IMR-90 (cell line): ENCODE data around the gene PALLD. TPM values are rescaled to one million over a fixed set of nuclear protein-coding genes. Genes with fewer than 3 reads are reported as not detected.

Experiments
- ATAC-seq: fragments of 200-7000 bp; cut with Tn5 transposase; 2 replicates; pipeline ENCODE4 v1.9.1; 2020; ENCODE audit warnings: low read depth, mild to moderate bottlenecking, moderate library complexity
- BruUV-seq: library from RNA; stranded (reverse); fragments of 400-500 nt; replicated peaks from 2 replicates; lab custom pipeline; 2021; lab: Mats Ljungman, UMichigan
- CTCF ChIA-PET: fragments of 300-600 bp; formaldehyde crosslinking; extraction: SDS; loops from one replicate; lab custom pipeline; 2021; ENCODE audit warnings: antibody characterized with exemption; lab: Yijun Ruan, JAX
- POLR2A ChIA-PET: fragments of 300-600 bp; sonication (Branson Sonifier 250); formaldehyde crosslinking; loops from one replicate; lab custom pipeline; 2022; ENCODE audit warnings: antibody characterized with exemption; ENCODE audit not compliant: unreplicated experiment; lab: Charles Lee
- DNase-seq: peaks from one replicate; pipeline ENCODE4 v3.0.0; 2013
- H2AFZ ChIP-seq: replicated peaks from 2 replicates; pipeline ENCODE3; 2013; ENCODE audit warnings: low read length, mild to moderate bottlenecking; ENCODE audit not compliant: poor library complexity
- H2AK5ac ChIP-seq: 2 replicates; pipeline ENCODE4 v1.6.1; 2013; ENCODE audit warnings: low read depth, low read length, inconsistent platforms
- H2AK9ac ChIP-seq: replicated peaks from 2 replicates; pipeline ENCODE3; 2013; ENCODE audit warnings: mild to moderate bottlenecking, low read depth, low read length, moderate library complexity; ENCODE audit not compliant: poor library complexity
- H2BK120ac ChIP-seq: 2 replicates; pipeline ENCODE4 v1.6.1; 2013; ENCODE audit warnings: low read depth, low read length, inconsistent platforms
- H2BK15ac ChIP-seq: 3 replicates; pipeline ENCODE4 v1.6.1; 2013; ENCODE audit warnings: low read depth, low read length, inconsistent platforms
- H2BK20ac ChIP-seq: 2 replicates; pipeline ENCODE4 v1.6.1; 2013; ENCODE audit warnings: low read depth, mild to moderate bottlenecking, inconsistent platforms, low read length, moderate library complexity
- H2BK5ac ChIP-seq: 2 replicates; pipeline ENCODE4 v1.6.1; 2013; ENCODE audit warnings: mild to moderate bottlenecking, low read depth, low read length, inconsistent platforms; ENCODE audit not compliant: poor library complexity, severe bottlenecking
- H3K14ac ChIP-seq: replicated peaks from 2 replicates; pipeline ENCODE4 v1.6.1; 2013; ENCODE audit warnings: low read depth, low read length, inconsistent platforms
- H3K18ac ChIP-seq: 2 replicates; pipeline ENCODE4 v1.6.1; 2013; ENCODE audit warnings: low read depth, low read length, control low read depth
- H3K23ac ChIP-seq: 2 replicates; pipeline ENCODE4 v1.6.1; 2013; ENCODE audit warnings: low read depth, low read length, inconsistent platforms
- H3K27ac ChIP-seq: 2 replicates; pipeline ENCODE4 v1.5.1; 2013; ENCODE audit warnings: mild to moderate bottlenecking, control low read depth, low read length; ENCODE audit not compliant: insufficient read depth
- H3K27me3 ChIP-seq: 2 replicates; pipeline ENCODE4 v1.6.1; 2013; ENCODE audit warnings: low read length; ENCODE audit not compliant: control insufficient read depth, insufficient read depth
- H3K36me3 ChIP-seq: 2 replicates; pipeline ENCODE4 v1.6.1; 2013; ENCODE audit warnings: low read length, mixed read lengths; ENCODE audit not compliant: control insufficient read depth, insufficient read depth
- H3K4ac ChIP-seq: 2 replicates; pipeline ENCODE4 v1.6.1; 2013; ENCODE audit warnings: low read depth, low read length, inconsistent platforms
- H3K4me1 ChIP-seq: 2 replicates; pipeline ENCODE4 v1.6.1; 2013; ENCODE audit warnings: low read length, mixed read lengths; ENCODE audit not compliant: control insufficient read depth, insufficient read depth
- H3K4me2 ChIP-seq: 2 replicates; pipeline ENCODE4 v1.6.1; 2013; ENCODE audit warnings: low read depth, mild to moderate bottlenecking, control low read depth, low read length, moderate library complexity
- H3K4me3 ChIP-seq: 2 replicates; pipeline ENCODE4 v1.5.1; 2013; ENCODE audit warnings: low read depth, mild to moderate bottlenecking, control low read depth, low read length, moderate library complexity; ENCODE audit not compliant: insufficient read depth
- H3K56ac ChIP-seq: 2 replicates; pipeline ENCODE4 v1.6.1; 2013; ENCODE audit warnings: low read length, inconsistent platforms; ENCODE audit not compliant: insufficient read depth; ENCODE audit errors: extremely low read depth
- H3K79me1 ChIP-seq, 2 experiments: 2 replicates each; pipeline ENCODE4 v1.6.1; 2013; ENCODE audit warnings: low read length in 2 of 2, inconsistent platforms in 1 of 2, low read depth in 1 of 2
- H3K9ac ChIP-seq: 2 replicates; pipeline ENCODE4 v1.6.1; 2013; ENCODE audit warnings: low read depth, low read length, control low read depth
- H3K9me1 ChIP-seq: 2 replicates; pipeline ENCODE4 v1.6.1; 2013; ENCODE audit warnings: low read length, inconsistent platforms; ENCODE audit not compliant: insufficient read depth
- H3K9me3 ChIP-seq: 2 replicates; pipeline ENCODE4 v1.6.1; 2013; ENCODE audit warnings: low read length; ENCODE audit not compliant: control insufficient read depth, insufficient read depth
- H4K20me1 ChIP-seq: 2 replicates; pipeline ENCODE4 v1.6.1; 2013; ENCODE audit warnings: low read length, inconsistent platforms; ENCODE audit not compliant: insufficient read depth
- H4K5ac ChIP-seq: 2 replicates; pipeline ENCODE4 v1.6.1; 2013; ENCODE audit warnings: mild to moderate bottlenecking, low read depth, low read length, control low read depth
- H4K8ac ChIP-seq, 2 experiments: 2 replicates each; pipeline ENCODE4 v1.6.1; 2013; ENCODE audit warnings: low read depth in 2 of 2, low read length in 2 of 2, control low read depth in 1 of 2, inconsistent platforms in 1 of 2
- H4K91ac ChIP-seq: 2 replicates; pipeline ENCODE4 v1.6.1; 2013; ENCODE audit warnings: low read depth, low read length, inconsistent platforms; ENCODE audit not compliant: insufficient read depth
- CHD1 ChIP-seq: IDR thresholded peaks from 2 replicates; pipeline ENCODE4 v1.6.1; 2012; ENCODE audit warnings: low read depth, low read length, improper control_type of control experiment
- CTCF ChIP-seq: conservative IDR thresholded peaks from 2 replicates; pipeline ENCODE4 v1.5.1; 2012; ENCODE audit warnings: mild to moderate bottlenecking, low read depth, low read length, improper control_type of control experiment
- ELK1 ChIP-seq: fragments of 150-350 bp; IDR thresholded peaks from 2 replicates; pipeline ENCODE4 v1.6.1; 2016; ENCODE audit warnings: low read depth, mild to moderate bottlenecking, low read length, moderate library complexity, borderline replicate concordance
- FOS ChIP-seq: fragments of 150-350 bp; IDR thresholded peaks from 2 replicates; pipeline ENCODE4 v1.6.1; 2016; ENCODE audit warnings: low read depth, low read length
- MAFK ChIP-seq: IDR thresholded peaks from 2 replicates; pipeline ENCODE4 v1.6.1; 2012; ENCODE audit warnings: low read depth, low read length, improper control_type of control experiment
- MAZ ChIP-seq: IDR thresholded peaks from 2 replicates; pipeline ENCODE4 v1.6.1; 2012; ENCODE audit warnings: low read depth, mild to moderate bottlenecking, low read length, improper control_type of control experiment, moderate library complexity, borderline replicate concordance
- MXI1 ChIP-seq: IDR thresholded peaks from 2 replicates; pipeline ENCODE4 v1.6.1; 2012; ENCODE audit warnings: low read depth, mild to moderate bottlenecking, low read length, moderate library complexity, borderline replicate concordance
- POLR2A ChIP-seq: IDR thresholded peaks from 2 replicates; pipeline ENCODE4 v1.6.1; 2012; ENCODE audit warnings: mild to moderate bottlenecking, low read depth, low read length
- RAD21 ChIP-seq: IDR thresholded peaks from 2 replicates; pipeline ENCODE4 v1.6.1; 2012; ENCODE audit warnings: low read length, improper control_type of control experiment
- RCOR1 ChIP-seq: IDR thresholded peaks from 2 replicates; pipeline ENCODE4 v1.6.1; 2012; ENCODE audit warnings: mild to moderate bottlenecking, low read length, improper control_type of control experiment; ENCODE audit not compliant: insufficient replicate concordance
- RFX5 ChIP-seq: IDR thresholded peaks from 2 replicates; pipeline ENCODE4 v1.8.0; 2012; ENCODE audit warnings: low read depth, mild to moderate bottlenecking, low read length, moderate library complexity
- SMC3 ChIP-seq: fragments of 150-350 bp; IDR thresholded peaks from 2 replicates; pipeline ENCODE4 v1.6.1; 2016; ENCODE audit warnings: low read depth, mild to moderate bottlenecking, antibody characterized with exemption, low read length, moderate library complexity
- USF2 ChIP-seq: fragments of 150-350 bp; IDR thresholded peaks from 2 replicates; pipeline ENCODE4 v1.6.1; 2017; ENCODE audit warnings: mild to moderate bottlenecking, antibody characterized with exemption, low read length, low read depth
- WGBS, 2 experiments: methylation state at CpG; one replicate each; pipeline versions ENCODE4 v1.1.5 to v1.1.7; 2013; ENCODE audit warnings: missing lambda C conversion rate in 2 of 2; ENCODE audit not compliant: insufficient read length in 1 of 2; ENCODE audit errors: extremely low coverage in 2 of 2; 5-methylcytosine and 5-hydroxymethylcytosine counted together
- dilution Hi-C: fragments of 300-500 bp; cut with HindIII; formaldehyde crosslinking; loops from one replicate; pipeline ENCODE4 v1.14.3; 2018; ENCODE audit warnings: low sequenced_read_pairs; ENCODE audit not compliant: unreplicated experiment
- in situ Hi-C: fragments of 300-500 bp; cut with MboI; formaldehyde crosslinking; loops from 3 replicates; pipeline ENCODE4 v1.14.3; 2019; ENCODE audit warnings: low sequenced_read_pairs, inconsistent platforms, mixed read lengths
- intact Hi-C: fragments of 100-400 bp; cut with micrococcal nuclease; formaldehyde crosslinking; loops from 2 replicates; pipeline ENCODE4 v1.10.0; 2022
- polyA plus RNA-seq, 3 experiments: library from polyadenylated mRNA; depleted of rRNA; stranded (reverse); fragments of >200 nt; gene quantifications; 2 replicates each; pipeline ENCODE4 v1.2.3, GENCODE V29; 2012; ENCODE audit warnings: low replicate concordance in 1 of 3
- total RNA-seq: library from RNA; depleted of rRNA; stranded (reverse); fragments of >200 nt; gene quantifications from 2 replicates; pipeline ENCODE4 v1.2.3, GENCODE V29; 2012

PALLD gene
- total and polyA plus RNA-seq, 2 of the 4 experiments (the other 2 are of a cell fraction): 91.0 to 91.9 TPM

- Histone ChIP-seq H4K8ac (no peak overlapping the region), H3K9me3 (no peaks in the 10 kb centered on the region), H4K5ac (no peak overlapping the region), H3K9ac (no peak overlapping the region), H3K27ac (no peak overlapping the region), H3K18ac (peak overlapping the region; percentile 15; the same call in 1 of the 2 replicates), H2BK5ac (no peak overlapping the region), H3K56ac (no peak overlapping the region), H2AK9ac (no peak overlapping the region), H3K14ac (no peak overlapping the region), H3K4me1 (peaks cover 7% of the 10 kb centered on the region), H4K91ac (no peak overlapping the region), H3K4ac (no peak overlapping the region), H2AK5ac (no peak overlapping the region), H2BK15ac (no peak overlapping the region), H2BK20ac (peak overlapping the region; percentile 5; the same call in 1 of the 2 replicates), H3K36me3 (no peaks in the 10 kb centered on the region), H2BK120ac (peak overlapping the region; percentile 37), H3K79me1 (no peaks in the 10 kb centered on the region), H3K27me3 (no peaks in the 10 kb centered on the region), H3K4me3 (no peak overlapping the region), H4K20me1 (no peaks in the 10 kb centered on the region), H3K9me1 (peaks cover 4% of the 10 kb centered on the region), H3K23ac (no peak overlapping the region), H3K4me2 (no peak overlapping the region), H2AFZ (no peak overlapping the region)
- dilution Hi-C loops: no loop called here
- BruUV-seq: no TSS peak
- no peak for DNase-seq
- in situ Hi-C loops: no loop called here
- WGBS, 2 experiments: no CpG with 5 or more reads among the region's 1 CpG
- TF ChIP-seq MAFK (no peak), POLR2A (no peak), CHD1 (no peak), SMC3 (no peak), MAZ (no peak), USF2 (no peak), MXI1 (no peak), CTCF (no peak), RAD21 (no peak), RFX5 (no peak), FOS (no peak), RCOR1 (no peak), ELK1 (no peak)
- ChIA-PET CTCF (no interaction called here), POLR2A (no interaction called here)
- ATAC-seq: no peak
- intact Hi-C loops: no loop called here
These were observed 262.5 kb downstream of the PALLD start for GRCh38 chr4:168759321-168759720.
